ENCODE results near the gene RAB34. TPM values are rescaled to one million over a fixed set of nuclear protein-coding genes. Genes with fewer than 3 reads are reported as not detected.

RAB34 gene
- total RNA-seq, 1 donor from 2014 or later = 68.7 TPM

- H3K27me3 ChIP-seq (ENCODE audit: control insufficient read depth, insufficient read depth, low read length) = no peaks in the 10 kb centered on the region
- FAIRE-seq = no peak
- no peak for DNase-seq (ENCODE audit: low read depth)
- TF ChIP-seq CTCF (IDR thresholded peaks at IDR 0.05; ENCODE audit: insufficient read depth, low read length, severe bottlenecking) = no peak
- H3K36me3 ChIP-seq (ENCODE audit: control insufficient read depth, insufficient read depth, low read length) = peaks cover 3% of the 10 kb centered on the region
- H3K4me3 ChIP-seq (ENCODE audit: low read depth, low read length) = no peak overlapping the region
These were observed 24.0 kb upstream of the RAB34 start for GRCh38 chr17:28741358-28742349.

- no peak for FAIRE-seq
- no peaks in the 10 kb centered on the region for H3K27me3 ChIP-seq (ENCODE audit: control insufficient read depth, insufficient read depth, low read length)
- H3K36me3 ChIP-seq (ENCODE audit: control insufficient read depth, insufficient read depth, low read length) = peaks cover 3% of the 10 kb centered on the region
- H3K4me3 ChIP-seq (ENCODE audit: low read depth, low read length) = no peak overlapping the region
- DNase-seq (ENCODE audit: low read depth) = no peak
- no peak for TF ChIP-seq CTCF (IDR thresholded peaks at IDR 0.05; ENCODE audit: insufficient read depth, low read length, severe bottlenecking)
These were observed 23.0 kb upstream of the RAB34 start for GRCh38 chr17:28740406-28741357.

GRCh38 chr17:28738680-28739384, 21.2 kb upstream of the RAB34 start:
- no peak overlapping the region for H3K4me3 ChIP-seq (ENCODE audit: low read depth, low read length)
- DNase-seq (ENCODE audit: low read depth) (no peak), FAIRE-seq (no peak)
- peaks cover 1% of the 10 kb centered on the region for H3K36me3 ChIP-seq (ENCODE audit: control insufficient read depth, insufficient read depth, low read length)
- H3K27me3 ChIP-seq (ENCODE audit: control insufficient read depth, insufficient read depth, low read length) = no peaks in the 10 kb centered on the region
- TF ChIP-seq CTCF (IDR thresholded peaks at IDR 0.05; ENCODE audit: insufficient read depth, low read length, severe bottlenecking) = no peak

- no peak for FAIRE-seq
- Histone ChIP-seq H3K4me3 (ENCODE audit: low read depth, low read length) (no peak overlapping the region), H3K36me3 (ENCODE audit: control insufficient read depth, insufficient read depth, low read length) (peaks cover 1% of the 10 kb centered on the region), H3K27me3 (ENCODE audit: control insufficient read depth, insufficient read depth, low read length) (no peaks in the 10 kb centered on the region)
- TF ChIP-seq CTCF (IDR thresholded peaks at IDR 0.05; ENCODE audit: insufficient read depth, low read length, severe bottlenecking) = no peak
- no peak for DNase-seq (ENCODE audit: low read depth)
These were observed 20.4 kb upstream of the RAB34 start for GRCh38 chr17:28737770-28738679.
